ENCODE data around the gene MCCC1. TPM values are rescaled to one million over a fixed set of nuclear protein-coding genes. Genes with fewer than 3 reads are reported as not detected.

MCCC1 gene
- total and polyA plus RNA-seq, 10 of the 15 experiments (the other 5 are each of a cell fraction or from before 2014, with no cell fraction given): 35.0 to 71.7 (median 47.0) TPM

DNA sequence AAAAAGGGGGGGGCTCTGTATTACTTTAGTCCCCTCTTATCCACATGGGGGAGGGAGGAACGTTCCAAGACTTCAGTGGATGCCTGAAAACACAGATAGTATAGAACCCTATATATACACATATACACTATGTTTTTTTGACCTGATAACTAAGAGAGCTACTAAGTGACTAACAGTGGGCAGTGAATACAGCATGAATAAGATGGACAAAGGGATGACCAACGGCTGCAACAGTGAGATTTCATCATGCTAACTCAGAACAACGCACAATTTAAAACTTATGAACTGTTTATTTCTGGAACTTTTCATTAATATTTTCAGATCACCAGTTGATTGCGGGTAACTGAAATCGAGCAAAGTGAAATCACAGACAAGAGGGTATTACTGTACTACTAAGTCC lies 126.2 kb downstream of the MCCC1 start:
- no peak overlapping the region for H3K27ac ChIP-seq (ENCODE audit: control insufficient read depth, insufficient read depth)
- ChIA-PET CTCF (interaction anchor here (1.2 kb wide), 1 partner anchor 65 kb away, joined by 3 read pairs; no protein-coding TSS in a partner anchor), POLR2A (interaction anchor here (0.7 to 1.7 kb wide), 2 partner anchors 37 to 60 kb away, joined by 3 to 4 read pairs; no protein-coding TSS in a partner anchor), SMC1A (ENCODE audit: uncharacterized antibody, unreplicated experiment) (no interaction called here), RAD21 (ENCODE audit: unreplicated experiment) (no interaction called here)
- DNase-seq (ENCODE audit: low read depth, low spot score) (no peak), FAIRE-seq (no peak), ATAC-seq (no peak)
- in situ Hi-C loops (cut with MboI) (no loop called here), intact Hi-C loops (cut with micrococcal nuclease; ENCODE audit: unreplicated experiment) (loop anchor here (10.0 kb wide), 1 partner anchor 582 kb away; the partner anchor contains the start of gene KLHL6)
- WGBS (ENCODE audit: insufficient coverage, insufficient replicate concordance, low lambda C conversion rate, missing lambda C conversion rate): 88% methylated on average over 5 of the region's 5 CpGs
- H3K27me3 ChIP-seq (replicated peaks in 1 of 2; ENCODE audit: control insufficient read depth in 2 of 2, insufficient read depth in 2 of 2, low read length in 1 of 2): no peaks in the 10 kb centered on the region
- no peaks in the 10 kb centered on the region; the same call in 2 of the 3 replicates for H3K9me3 ChIP-seq (replicated peaks; ENCODE audit: control insufficient read depth, insufficient read depth, low read length)
- no TSS peak for BruUV-seq (replicated peaks)
- H3K4me1 ChIP-seq (ENCODE audit: control insufficient read depth, insufficient read depth, low read length): peaks cover 18% of the 10 kb centered on the region
- no peak overlapping the region for H3K4me3 ChIP-seq
- no peak for TF ChIP-seq NR2C2 (IDR thresholded peaks at IDR 0.05; ENCODE audit: borderline replicate concordance, control insufficient read depth, insufficient read length, low read depth)
- TF ChIP-seq STAT3 (IDR thresholded peaks at IDR 0.05; ENCODE audit: low read depth, low read length): no peak
- TF ChIP-seq, protein P1, sequence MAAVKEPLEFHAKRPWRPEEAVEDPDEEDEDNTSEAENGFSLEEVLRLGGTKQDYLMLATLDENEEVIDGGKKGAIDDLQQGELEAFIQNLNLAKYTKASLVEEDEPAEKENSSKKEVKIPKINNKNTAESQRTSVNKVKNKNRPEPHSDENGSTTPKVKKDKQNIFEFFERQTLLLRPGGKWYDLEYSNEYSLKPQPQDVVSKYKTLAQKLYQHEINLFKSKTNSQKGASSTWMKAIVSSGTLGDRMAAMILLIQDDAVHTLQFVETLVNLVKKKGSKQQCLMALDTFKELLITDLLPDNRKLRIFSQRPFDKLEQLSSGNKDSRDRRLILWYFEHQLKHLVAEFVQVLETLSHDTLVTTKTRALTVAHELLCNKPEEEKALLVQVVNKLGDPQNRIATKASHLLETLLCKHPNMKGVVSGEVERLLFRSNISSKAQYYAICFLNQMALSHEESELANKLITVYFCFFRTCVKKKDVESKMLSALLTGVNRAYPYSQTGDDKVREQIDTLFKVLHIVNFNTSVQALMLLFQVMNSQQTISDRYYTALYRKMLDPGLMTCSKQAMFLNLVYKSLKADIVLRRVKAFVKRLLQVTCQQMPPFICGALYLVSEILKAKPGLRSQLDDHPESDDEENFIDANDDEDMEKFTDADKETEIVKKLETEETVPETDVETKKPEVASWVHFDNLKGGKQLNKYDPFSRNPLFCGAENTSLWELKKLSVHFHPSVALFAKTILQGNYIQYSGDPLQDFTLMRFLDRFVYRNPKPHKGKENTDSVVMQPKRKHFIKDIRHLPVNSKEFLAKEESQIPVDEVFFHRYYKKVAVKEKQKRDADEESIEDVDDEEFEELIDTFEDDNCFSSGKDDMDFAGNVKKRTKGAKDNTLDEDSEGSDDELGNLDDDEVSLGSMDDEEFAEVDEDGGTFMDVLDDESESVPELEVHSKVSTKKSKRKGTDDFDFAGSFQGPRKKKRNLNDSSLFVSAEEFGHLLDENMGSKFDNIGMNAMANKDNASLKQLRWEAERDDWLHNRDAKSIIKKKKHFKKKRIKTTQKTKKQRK (IDR thresholded peaks at IDR 0.05; ENCODE audit: low read depth, low read length): no peak
- no peak for TF ChIP-seq NFIC (IDR thresholded peaks at IDR 0.05; ENCODE audit: low read depth, low read length)
- no peak for TF ChIP-seq BACH1 (IDR thresholded peaks at IDR 0.05; ENCODE audit: borderline replicate concordance)
- TF ChIP-seq TCF12 (IDR thresholded peaks at IDR 0.05; ENCODE audit: low read depth, low read length): no peak
- TF ChIP-seq, protein P2, sequence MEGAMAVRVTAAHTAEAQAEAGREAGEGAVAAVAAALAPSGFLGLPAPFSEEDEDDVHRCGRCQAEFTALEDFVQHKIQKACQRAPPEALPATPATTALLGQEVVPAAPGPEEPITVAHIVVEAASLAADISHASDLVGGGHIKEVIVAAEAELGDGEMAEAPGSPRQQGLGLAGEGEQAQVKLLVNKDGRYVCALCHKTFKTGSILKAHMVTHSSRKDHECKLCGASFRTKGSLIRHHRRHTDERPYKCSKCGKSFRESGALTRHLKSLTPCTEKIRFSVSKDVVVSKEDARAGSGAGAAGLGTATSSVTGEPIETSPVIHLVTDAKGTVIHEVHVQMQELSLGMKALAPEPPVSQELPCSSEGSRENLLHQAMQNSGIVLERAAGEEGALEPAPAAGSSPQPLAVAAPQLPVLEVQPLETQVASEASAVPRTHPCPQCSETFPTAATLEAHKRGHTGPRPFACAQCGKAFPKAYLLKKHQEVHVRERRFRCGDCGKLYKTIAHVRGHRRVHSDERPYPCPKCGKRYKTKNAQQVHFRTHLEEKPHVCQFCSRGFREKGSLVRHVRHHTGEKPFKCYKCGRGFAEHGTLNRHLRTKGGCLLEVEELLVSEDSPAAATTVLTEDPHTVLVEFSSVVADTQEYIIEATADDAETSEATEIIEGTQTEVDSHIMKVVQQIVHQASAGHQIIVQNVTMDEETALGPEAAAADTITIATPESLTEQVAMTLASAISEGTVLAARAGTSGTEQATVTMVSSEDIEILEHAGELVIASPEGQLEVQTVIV (IDR thresholded peaks at IDR 0.05; ENCODE audit: borderline replicate concordance, partially characterized antibody): no peak
- H3K36me3 ChIP-seq (ENCODE audit: control insufficient read depth in 2 of 2, insufficient read depth in 2 of 2, low read length in 1 of 2): no peaks in the 10 kb centered on the region
- H2AFZ ChIP-seq (ENCODE audit: control insufficient read depth, low read depth, low read length): no peak overlapping the region
- H3K79me2 ChIP-seq (ENCODE audit: control insufficient read depth, insufficient read depth, low read length): peaks cover 67% of the 10 kb centered on the region
- no peak overlapping the region for H3K4me2 ChIP-seq (ENCODE audit: control insufficient read depth, insufficient read depth)
- no peaks in the 10 kb centered on the region for H4K20me1 ChIP-seq (ENCODE audit: control insufficient read depth, insufficient read depth)
- H3K9ac ChIP-seq (ENCODE audit: control insufficient read depth, insufficient read depth, low read length): no peak overlapping the region

Measured in GM12878 (cell line).